A673 (cell line): Measurements from ENCODE around the gene LRRC55. TPM values are rescaled to one million over a fixed set of nuclear protein-coding genes. Genes with fewer than 3 reads are reported as not detected.

Experiments
- BruUV-seq: library from RNA; stranded (reverse); fragments of 400-500 nt; replicated peaks from 2 replicates; lab custom pipeline; 2021; lab: Mats Ljungman, UMichigan
- CTCF ChIA-PET: fragments of 300-600 bp; sonication (Branson Sonifier 250); formaldehyde crosslinking; loops from one replicate; lab custom pipeline; 2022; ENCODE audit warnings: antibody characterized with exemption; lab: Charles Lee
- POLR2A ChIA-PET: fragments of 300-600 bp; sonication (Branson Sonifier 250); formaldehyde crosslinking; loops from one replicate; lab custom pipeline; 2022; ENCODE audit warnings: antibody characterized with exemption; ENCODE audit not compliant: low non-redundant PET; lab: Charles Lee
- DNase-seq: peaks from one replicate; pipeline ENCODE4 v3.0.0-alpha.2; 2015; ENCODE audit warnings: low spot score
- H3K27ac ChIP-seq: fragments of 200-600 bp; sonication (generic); 2 replicates; pipeline ENCODE4 v1.5.1; 2016; ENCODE audit warnings: mixed run types, low read depth, mild to moderate bottlenecking, mixed read lengths, antibody characterized with exemption, low read length; ENCODE audit not compliant: poor library complexity, severe bottlenecking
- H3K27me3 ChIP-seq: fragments of 200-600 bp; sonication (generic); replicated peaks from 2 replicates; pipeline ENCODE4 v1.6.1; 2017; ENCODE audit warnings: mixed run types, low read depth, mild to moderate bottlenecking, mixed read lengths, antibody characterized with exemption, low read length; ENCODE audit not compliant: insufficient read depth, poor library complexity
- H3K36me3 ChIP-seq: fragments of 200-600 bp; sonication (generic); 2 replicates; pipeline ENCODE4 v1.6.1; 2016; ENCODE audit warnings: mixed run types, mild to moderate bottlenecking, mixed read lengths, antibody characterized with exemption, low read length; ENCODE audit not compliant: insufficient read depth, poor library complexity, severe bottlenecking
- H3K4me1 ChIP-seq: fragments of 200-600 bp; sonication (generic); 2 replicates; pipeline ENCODE4 v1.6.1; 2017; ENCODE audit warnings: mixed run types, mild to moderate bottlenecking, mixed read lengths, antibody characterized with exemption, low read length; ENCODE audit not compliant: insufficient read depth, poor library complexity, severe bottlenecking
- H3K4me3 ChIP-seq: fragments of 200-600 bp; sonication (generic); 2 replicates; pipeline ENCODE4 v1.5.1; 2016; ENCODE audit warnings: low read depth, mixed run types, mild to moderate bottlenecking, mixed read lengths, low read length; ENCODE audit not compliant: poor library complexity, severe bottlenecking
- H3K9me3 ChIP-seq: fragments of 200-600 bp; sonication (generic); 2 replicates; pipeline ENCODE4 v1.6.1; 2016; ENCODE audit warnings: mixed run types, low read depth, mild to moderate bottlenecking, mixed read lengths, antibody characterized with exemption, low read length; ENCODE audit not compliant: poor library complexity, severe bottlenecking
- EZH2 ChIP-seq: fragments of 200-600 bp; sonication (generic); IDR thresholded peaks from 2 replicates; pipeline ENCODE4 v1.6.1; 2017; ENCODE audit warnings: borderline replicate concordance, low read depth, mild to moderate bottlenecking, mixed read lengths, antibody characterized with exemption, low read length; ENCODE audit not compliant: poor library complexity, severe bottlenecking
- intact Hi-C: fragments of 100-400 bp; cut with micrococcal nuclease; formaldehyde crosslinking; loops from one replicate; pipeline ENCODE4 v1.10.0; 2022; ENCODE audit not compliant: unreplicated experiment
- total RNA-seq: library from RNA; stranded (reverse); gene quantifications from 2 replicates; pipeline ENCODE4 v1.2.3, GENCODE V29; 2021
- TF ChIP-seq, protein P1 (sequence below): fragments of 300-800, 200-600 bp; sonication (generic); conservative IDR thresholded peaks from 2 replicates; pipeline ENCODE4 v1.5.1; 2017; ENCODE audit warnings: low read depth, mild to moderate bottlenecking, antibody characterized with exemption, low read length, moderate library complexity, mixed read lengths

LRRC55 gene
- total RNA-seq, 1 experiment from 2014 or later, result 3.0 TPM

DNA sequence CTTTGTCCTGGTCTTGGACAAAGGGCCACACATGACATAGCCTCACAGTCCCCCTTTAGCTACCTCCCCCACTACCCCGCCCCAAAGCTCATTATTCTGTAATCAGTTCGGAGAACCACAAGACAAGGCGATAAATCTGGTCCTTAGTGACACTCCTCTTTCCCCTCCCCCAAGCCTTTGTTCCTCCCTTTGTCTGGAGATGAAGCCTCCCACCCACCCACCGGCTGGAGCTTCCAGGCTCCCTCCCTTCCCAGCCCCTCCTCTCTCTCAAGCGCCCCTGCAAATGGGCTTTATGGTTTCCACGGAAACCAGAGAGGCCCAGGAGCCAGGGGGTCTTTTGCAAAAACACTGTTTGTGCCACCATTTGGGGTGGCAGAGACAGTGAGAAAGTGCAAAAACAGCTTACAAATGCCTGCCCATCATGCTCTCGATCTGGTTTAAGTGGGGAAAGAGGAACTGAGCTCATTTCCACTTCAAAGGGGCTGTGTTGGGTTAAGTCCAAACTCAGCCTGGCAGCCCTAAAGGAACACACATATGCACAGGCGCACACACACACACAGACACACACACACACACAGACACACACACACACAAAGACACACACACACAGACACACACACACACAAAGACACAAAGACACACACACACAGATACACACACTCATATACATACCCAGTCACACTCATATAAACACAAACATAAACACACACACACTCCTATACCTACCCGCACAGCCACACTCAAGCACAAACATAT is 31.8 kb downstream of the LRRC55 start:
- CTCF ChIA-PET, result no interaction called here
- no TSS peak for BruUV-seq
- H3K4me3 ChIP-seq, result no peak overlapping the region
- no peaks in the 10 kb centered on the region for H3K9me3 ChIP-seq
- peak; percentile 36 for DNase-seq
- no peak overlapping the region for H3K27ac ChIP-seq
- peaks cover 3% of the 10 kb centered on the region for H3K4me1 ChIP-seq
- no peaks in the 10 kb centered on the region for H3K36me3 ChIP-seq
- POLR2A ChIA-PET, result interaction anchor here (0.6 kb wide), 1 partner anchor 193 kb away, joined by 3 read pairs; no protein-coding TSS in a partner anchor
- intact Hi-C loops, result no loop called here
- H3K27me3 ChIP-seq, result no peaks in the 10 kb centered on the region
- TF ChIP-seq, protein P1, sequence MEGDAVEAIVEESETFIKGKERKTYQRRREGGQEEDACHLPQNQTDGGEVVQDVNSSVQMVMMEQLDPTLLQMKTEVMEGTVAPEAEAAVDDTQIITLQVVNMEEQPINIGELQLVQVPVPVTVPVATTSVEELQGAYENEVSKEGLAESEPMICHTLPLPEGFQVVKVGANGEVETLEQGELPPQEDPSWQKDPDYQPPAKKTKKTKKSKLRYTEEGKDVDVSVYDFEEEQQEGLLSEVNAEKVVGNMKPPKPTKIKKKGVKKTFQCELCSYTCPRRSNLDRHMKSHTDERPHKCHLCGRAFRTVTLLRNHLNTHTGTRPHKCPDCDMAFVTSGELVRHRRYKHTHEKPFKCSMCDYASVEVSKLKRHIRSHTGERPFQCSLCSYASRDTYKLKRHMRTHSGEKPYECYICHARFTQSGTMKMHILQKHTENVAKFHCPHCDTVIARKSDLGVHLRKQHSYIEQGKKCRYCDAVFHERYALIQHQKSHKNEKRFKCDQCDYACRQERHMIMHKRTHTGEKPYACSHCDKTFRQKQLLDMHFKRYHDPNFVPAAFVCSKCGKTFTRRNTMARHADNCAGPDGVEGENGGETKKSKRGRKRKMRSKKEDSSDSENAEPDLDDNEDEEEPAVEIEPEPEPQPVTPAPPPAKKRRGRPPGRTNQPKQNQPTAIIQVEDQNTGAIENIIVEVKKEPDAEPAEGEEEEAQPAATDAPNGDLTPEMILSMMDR, result no peak
- no peak for TF ChIP-seq EZH2

DNA sequence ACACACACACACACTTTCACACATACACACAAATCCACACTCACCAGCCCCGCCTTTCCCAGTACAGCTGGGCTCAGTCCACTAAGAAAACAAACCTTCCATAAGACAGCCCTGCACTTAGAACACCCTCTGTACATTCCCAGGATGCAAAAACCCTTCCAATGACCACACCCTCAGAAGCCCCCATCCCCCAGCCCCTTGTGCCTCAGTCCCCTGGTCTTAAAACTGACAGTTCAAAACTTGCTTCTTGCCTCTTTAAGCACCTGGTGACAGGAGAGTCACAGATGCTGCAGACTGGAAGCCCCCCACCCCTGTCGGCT is 32.3 kb downstream of the LRRC55 start:
- TF ChIP-seq, protein P1, result no peak
- TF ChIP-seq EZH2, result no peak

GRCh38 chr11:57214494-57214893 is 32.7 kb downstream of the LRRC55 start:
- CTCF ChIA-PET, result no interaction called here

More for the DNA sequence above, 32.3 kb downstream of the LRRC55 start:
- peaks cover 3% of the 10 kb centered on the region for H3K4me1 ChIP-seq
- no peak for DNase-seq
- no TSS peak for BruUV-seq
- intact Hi-C loops, result no loop called here
- no peaks in the 10 kb centered on the region for H3K27me3 ChIP-seq
- POLR2A ChIA-PET, result no interaction called here
- H3K4me3 ChIP-seq, result no peak overlapping the region
- H3K9me3 ChIP-seq, result no peaks in the 10 kb centered on the region
- CTCF ChIA-PET, result no interaction called here
- no peaks in the 10 kb centered on the region for H3K36me3 ChIP-seq
- no peak overlapping the region for H3K27ac ChIP-seq

More at GRCh38 chr11:57214494-57214893, 32.7 kb downstream of the LRRC55 start:
- Histone ChIP-seq H3K4me1 (peaks cover 3% of the 10 kb centered on the region), H3K27ac (no peak overlapping the region), H3K36me3 (no peaks in the 10 kb centered on the region), H3K9me3 (no peaks in the 10 kb centered on the region), H3K27me3 (no peaks in the 10 kb centered on the region), H3K4me3 (no peak overlapping the region)
- TF ChIP-seq, protein P1, result no peak
- no peak for TF ChIP-seq EZH2
- DNase-seq, result no peak
- intact Hi-C loops, result no loop called here
- POLR2A ChIA-PET, result no interaction called here
- no TSS peak for BruUV-seq
